Gastroesophageal sphincter (tissue), 4 donors: Measurements from ENCODE around the gene SLC2A4. TPM values are rescaled to one million over a fixed set of nuclear protein-coding genes. Genes with fewer than 3 reads are reported as not detected.

Source experiments
- ATAC-seq: fragments of 150-250 bp; one replicate; pipeline ENCODE4 v1.9.1; 2016; ENCODE audit warnings: mild to moderate bottlenecking, moderate library complexity
- H3K27ac ChIP-seq, 4 donors: fragments of 200-600 bp; sonication (generic) in 3 of 4; 1 replicate in 3 of 4; 2 replicates in 1 of 4; pipeline ENCODE4 v1.5.1; 2016 to 2019
- H3K27me3 ChIP-seq: fragments of 200-600 bp; sonication (generic); one replicate; pipeline ENCODE4 v1.5.1; 2019
- H3K36me3 ChIP-seq, 2 donors: fragments of 200-600 bp; sonication (generic); one replicate each; pipeline ENCODE4 v1.5.1; 2019; ENCODE audit warnings: control low read depth in 1 of 2
- H3K4me1 ChIP-seq, 3 donors: fragments of 200-600 bp; sonication (generic); 1 replicate in 2 of 3; 2 replicates in 1 of 3; pipeline ENCODE4 v1.5.1; 2016 to 2019; ENCODE audit warnings: control low read depth in 2 of 3
- H3K4me3 ChIP-seq, 2 donors: fragments of 200-600 bp; sonication (generic); one replicate each; pipeline ENCODE4 v1.5.1; 2019; ENCODE audit warnings: mild to moderate bottlenecking in 1 of 2, moderate library complexity in 1 of 2
- H3K9me3 ChIP-seq, 3 donors: fragments of 200-600 bp; sonication (generic); one replicate each; pipeline ENCODE4 v1.5.1; 2017 to 2019; ENCODE audit warnings: control low read depth in 2 of 3
- EP300 ChIP-seq: sonication (generic); formaldehyde crosslinking; IDR thresholded peaks from one replicate; pipeline ENCODE4 v1.6.1; 2017; ENCODE audit warnings: antibody characterized with exemption, mild to moderate bottlenecking
- POLR2A ChIP-seq, 2 donors: fragments of 450-650 bp; IDR thresholded peaks; one replicate each; pipeline ENCODE4 v1.6.1; 2017; ENCODE audit warnings: antibody characterized with exemption in 2 of 2, mild to moderate bottlenecking in 2 of 2, moderate library complexity in 1 of 2
- POLR2AphosphoS5 ChIP-seq: sonication (generic); formaldehyde crosslinking; IDR thresholded peaks from one replicate; pipeline ENCODE4 v1.6.1; 2017; ENCODE audit warnings: antibody characterized with exemption
- WGBS, 2 donors: methylation state at CpG; one replicate each; pipeline ENCODE4 v1.1.5; 2018; ENCODE audit warnings: low coverage in 1 of 2; 5-methylcytosine and 5-hydroxymethylcytosine counted together
- total RNA-seq, 4 donors: library from RNA; depleted of rRNA; stranded (reverse); fragments of >200 nt; gene quantifications; one replicate each; pipeline ENCODE4 v1.1.0, GENCODE V29; 2016
- TF ChIP-seq, protein P1 (sequence below), 4 experiments: fragments of 200-600 bp in 2 of 4; fragments of 450-650 bp in 2 of 4; sonication (generic) in 1 of 4; IDR thresholded peaks; one replicate each; pipeline ENCODE4 v1.5.1; 2017 to 2019; ENCODE audit warnings: antibody characterized with exemption in 4 of 4, mild to moderate bottlenecking in 2 of 4, moderate library complexity in 2 of 4

The SLC2A4 gene
- total RNA-seq, 4 donors from 2014 or later = 71.8 to 200 (median 149) TPM

- 26 to 92% methylated on average over 2 to 6 of the region's 9 CpGs for WGBS, 2 donors
- no peak for ATAC-seq
- peak overlapping the region; percentile 85 to 96 for H3K4me3 ChIP-seq
- TF ChIP-seq POLR2AphosphoS5 (no peak), POLR2A (IDR thresholded peaks at IDR 0.05) (no peak)
- TF ChIP-seq, protein P1, sequence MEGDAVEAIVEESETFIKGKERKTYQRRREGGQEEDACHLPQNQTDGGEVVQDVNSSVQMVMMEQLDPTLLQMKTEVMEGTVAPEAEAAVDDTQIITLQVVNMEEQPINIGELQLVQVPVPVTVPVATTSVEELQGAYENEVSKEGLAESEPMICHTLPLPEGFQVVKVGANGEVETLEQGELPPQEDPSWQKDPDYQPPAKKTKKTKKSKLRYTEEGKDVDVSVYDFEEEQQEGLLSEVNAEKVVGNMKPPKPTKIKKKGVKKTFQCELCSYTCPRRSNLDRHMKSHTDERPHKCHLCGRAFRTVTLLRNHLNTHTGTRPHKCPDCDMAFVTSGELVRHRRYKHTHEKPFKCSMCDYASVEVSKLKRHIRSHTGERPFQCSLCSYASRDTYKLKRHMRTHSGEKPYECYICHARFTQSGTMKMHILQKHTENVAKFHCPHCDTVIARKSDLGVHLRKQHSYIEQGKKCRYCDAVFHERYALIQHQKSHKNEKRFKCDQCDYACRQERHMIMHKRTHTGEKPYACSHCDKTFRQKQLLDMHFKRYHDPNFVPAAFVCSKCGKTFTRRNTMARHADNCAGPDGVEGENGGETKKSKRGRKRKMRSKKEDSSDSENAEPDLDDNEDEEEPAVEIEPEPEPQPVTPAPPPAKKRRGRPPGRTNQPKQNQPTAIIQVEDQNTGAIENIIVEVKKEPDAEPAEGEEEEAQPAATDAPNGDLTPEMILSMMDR (IDR thresholded peaks at IDR 0.05) = no peak
- peaks cover 3 to 86% of the 10 kb centered on the region in 2 donors for H3K36me3 ChIP-seq
- H3K27me3 ChIP-seq = no peaks in the 10 kb centered on the region
- no peaks in the 10 kb centered on the region for H3K9me3 ChIP-seq
- H3K4me1 ChIP-seq = peaks cover 4 to 66% (median 35%) of the 10 kb centered on the region in 3 donors
- H3K27ac ChIP-seq = peak overlapping the region; percentile 77 to 98 (median 96)
These were observed 32.6 kb downstream of the SLC2A4 start for GRCh38 chr17:7313890-7314718.

DNA sequence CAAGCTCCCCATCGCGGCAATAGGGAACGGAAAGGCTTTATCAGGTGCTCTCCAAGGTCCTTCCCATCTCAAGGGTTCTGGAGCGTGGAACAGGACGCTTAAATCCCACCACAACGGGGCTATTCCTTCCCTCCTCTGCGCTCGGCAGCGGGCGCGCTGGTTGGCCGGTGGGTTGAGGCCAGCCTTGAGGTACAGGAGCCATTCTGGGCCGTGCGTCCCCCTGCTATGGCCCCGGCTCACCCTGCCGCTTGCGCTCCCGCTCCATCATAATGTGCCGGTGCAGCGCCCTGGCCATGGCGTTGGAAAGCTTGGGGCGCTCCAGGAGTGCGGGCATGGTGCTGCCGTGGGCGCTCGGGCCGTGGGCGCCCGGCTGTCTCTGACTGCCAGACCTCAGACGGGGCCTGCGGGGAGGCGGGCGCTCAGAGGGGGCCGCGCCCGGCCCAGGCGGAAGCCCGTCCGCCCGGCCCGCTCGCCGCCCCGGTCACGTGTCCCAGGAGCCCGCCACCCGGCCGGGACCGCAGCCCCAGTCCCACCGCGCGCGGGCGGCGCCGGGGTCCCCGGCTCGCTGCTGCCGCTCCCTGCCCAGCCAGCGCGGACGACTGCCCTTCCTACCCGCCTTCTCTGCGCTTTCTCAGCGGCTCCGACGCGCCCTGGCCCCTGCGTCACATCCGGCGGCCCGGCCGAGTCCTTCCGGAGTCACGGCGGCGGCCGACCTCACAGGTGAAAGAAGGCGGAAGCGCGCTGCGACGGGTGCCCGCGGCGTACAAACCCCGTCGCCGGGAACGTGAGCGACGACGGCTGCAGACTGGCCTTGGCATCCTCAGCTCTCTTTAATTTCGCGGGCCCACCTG lies 33.4 kb downstream of the SLC2A4 start, which contains the start of gene GPS2:
TSS of gene GPS2 (minus strand) at position 642 of the 851 bp plus-strand sequence. CDS start at position 334, 308 bp downstream.
- no peaks in the 10 kb centered on the region for H3K9me3 ChIP-seq
- no peaks in the 10 kb centered on the region for H3K27me3 ChIP-seq
- H3K27ac ChIP-seq = peak within 1 kb of the TSS; percentile 77 to 98 (median 96)
- H3K4me3 ChIP-seq = peak within 1 kb of the TSS; percentile 85 to 96
- WGBS, 2 donors = 0% methylated on average over 2 of the region's 95 CpGs; no CpG with 5 or more reads in 1 of the 2 donors
- peaks cover 0 to 57% (median 27%) of the 10 kb centered on the region in 3 donors for H3K4me1 ChIP-seq
- peak; percentile 93 for ATAC-seq
- H3K36me3 ChIP-seq = peaks cover 3 to 86% of the 10 kb centered on the region in 2 donors
- peak; percentile 82 to 88 for TF ChIP-seq POLR2A (IDR thresholded peaks at IDR 0.05)
- TF ChIP-seq POLR2AphosphoS5 = peak; percentile 95
- TF ChIP-seq, protein P1 (IDR thresholded peaks at IDR 0.05) = no peak
- TF ChIP-seq EP300 = no peak

GRCh38 chr17:7315570-7316235 lies 34.2 kb downstream of the SLC2A4 start:
- peak overlapping the region; percentile 77 to 98 (median 96) for H3K27ac ChIP-seq
- H3K9me3 ChIP-seq = no peaks in the 10 kb centered on the region
- H3K27me3 ChIP-seq = no peaks in the 10 kb centered on the region
- peak overlapping the region; percentile 85 to 96 for H3K4me3 ChIP-seq
- no peak for ATAC-seq
- H3K4me1 ChIP-seq = peaks cover 0 to 50% (median 24%) of the 10 kb centered on the region in 3 donors
- WGBS, 2 donors = 0 to 67% methylated on average over 3 to 7 of the region's 30 CpGs
- H3K36me3 ChIP-seq = peaks cover 3 to 86% of the 10 kb centered on the region in 2 donors
- no peak for TF ChIP-seq EP300
- TF ChIP-seq, protein P1 (IDR thresholded peaks at IDR 0.05) = no peak

- Histone ChIP-seq H3K4me3 (no peak overlapping the region), H3K9me3 (no peaks in the 10 kb centered on the region), H3K27me3 (no peaks in the 10 kb centered on the region), H3K36me3 (peaks cover 0 to 86% of the 10 kb centered on the region in 2 donors), H3K27ac (no peak overlapping the region), H3K4me1 (peaks cover 0 to 35% (median 24%) of the 10 kb centered on the region in 3 donors)
- TF ChIP-seq POLR2AphosphoS5 = no peak
- TF ChIP-seq, protein P1 (IDR thresholded peaks at IDR 0.05) = no peak
- TF ChIP-seq POLR2A (IDR thresholded peaks at IDR 0.05) = no peak
- no peak for TF ChIP-seq EP300
- no peak for ATAC-seq
- 69 to 100% methylated on average over 2 to 5 of the region's 16 CpGs for WGBS, 2 donors
These were observed 35.8 kb downstream of the SLC2A4 start for GRCh38 chr17:7317161-7317803.
